ENCODE measurements around the gene ZNF45. TPM values are rescaled to one million over a fixed set of nuclear protein-coding genes. Genes with fewer than 3 reads are reported as not detected.

The ZNF45 gene
- total and polyA plus RNA-seq, 2 donors (not counting 3 experiments of a cell fraction or from before 2014, with no cell fraction given), result 6.1 to 10.8 TPM

- Histone ChIP-seq H3K4me1 (ENCODE audit: control insufficient read depth, extremely low read depth, insufficient read depth, low read length) (peaks cover 6% of the 10 kb centered on the region), H4K20me1 (replicated peaks; ENCODE audit: control insufficient read depth, extremely low read depth, insufficient read depth, low read length) (no peaks in the 10 kb centered on the region), H3K9ac (replicated peaks; ENCODE audit: extremely low read depth, insufficient read depth, low read length) (peak within 1 kb of the TSS; percentile 55), H3K27me3 (ENCODE audit: control insufficient read depth in 2 of 2, insufficient read depth in 2 of 2, low read length in 2 of 2) (no peaks in the 10 kb centered on the region), H3K27ac (ENCODE audit: insufficient read depth, low read depth, low read length) (peak within 1 kb of the TSS; percentile 23), H3K9me1 (replicated peaks; ENCODE audit: control insufficient read depth, extremely low read depth, insufficient read depth, low read length) (no peaks in the 10 kb centered on the region), H3K36me3 (ENCODE audit: control insufficient read depth in 2 of 2, extremely low read depth in 1 of 2, insufficient read depth in 2 of 2, low read length in 2 of 2) (no peaks in the 10 kb centered on the region), H3K4me3 (replicated peaks in 1 of 3; ENCODE audit: insufficient read depth in 1 of 3, low read depth in 1 of 3, low read length in 3 of 3) (peak within 1 kb of the TSS; percentile 32 to 75 (median 68)), H3K79me2 (ENCODE audit: control insufficient read depth, insufficient read depth, low read length) (peaks cover 4% of the 10 kb centered on the region), H2AFZ (ENCODE audit: low read depth, low read length) (peak within 1 kb of the TSS; percentile 56), H3K9me3 (replicated peaks; ENCODE audit: control insufficient read depth, insufficient read depth, low read length) (no peaks in the 10 kb centered on the region), H3K4me2 (ENCODE audit: insufficient read depth, low read length) (peak within 1 kb of the TSS; percentile 87)
- intact Hi-C loops (cut with micrococcal nuclease), result loop anchor here (1.0 to 5.0 kb wide), 8 partner anchors 18 to 372 kb away; partner anchors contain the start of genes ZNF112, ZNF221, ZNF223 and ZNF225
- POLR2A ChIA-PET, result no interaction called here
- FAIRE-seq (peak; percentile 89), DNase-seq (ENCODE audit: low read depth, low spot score) (peak; percentile 95)
- CTCF ChIA-PET, result interaction anchor here (1.3 kb wide), 1 partner anchor 33 kb away, joined by 4 read pairs; the partner anchor contains the start of gene ZNF221
- TF ChIP-seq POLR2AphosphoS5 (IDR thresholded peaks at IDR 0.05; ENCODE audit: insufficient read depth, low read depth, low read length) (peak; percentile 42), MAX (IDR thresholded peaks at IDR 0.05; ENCODE audit: insufficient read depth, insufficient read length) (no peak), CTCF (IDR thresholded peaks at IDR 0.05; ENCODE audit: extremely low read depth in 1 of 2, insufficient read depth in 1 of 2, low read depth in 1 of 2, low read length in 2 of 2) (no peak), POLR2A (IDR thresholded peaks at IDR 0.05; ENCODE audit: low read depth, low read length) (peak; percentile 39), JUN (IDR thresholded peaks at IDR 0.05; ENCODE audit: borderline replicate concordance, insufficient read depth, insufficient read length, low read depth) (no peak), GATA2 (IDR thresholded peaks at IDR 0.05; ENCODE audit: insufficient read depth, insufficient read length, low read depth, low read length) (no peak), FOS (IDR thresholded peaks at IDR 0.05; ENCODE audit: borderline replicate concordance, insufficient read depth, low read length) (no peak)
- BruUV-seq (replicated peaks), result no TSS peak
- dilution Hi-C loops (cut with MboI; ENCODE audit: extremely low pct_ligation_motif_present, low sequenced_read_pairs), result no loop called here
Observed at GRCh38 chr19:43983912-43984686, 49.0 kb upstream of the ZNF45 start, which contains the start of gene ZNF155. ZNF155 (plus strand) TSS chr19:43984188; CDS start chr19:43988544, 4,356 bp downstream.
